Epidermal melanocyte (primary cell): Measurements from ENCODE around the gene DGUOK.
A peak's percentile ranks its signal among the peaks of the same experiment; 100 is the strongest.
"Not testable (repeated sequence)": the region's sequence is repeated elsewhere in the genome, so short reads cannot be mapped to it uniquely, and the experiment has no call there.

Experiments used
- DNase-seq: peaks from one replicate; pipeline ENCODE4 v3.0.0; 2011; ENCODE audit warnings: low spot score; ENCODE audit not compliant: insufficient read length

Gene DGUOK

DNA sequence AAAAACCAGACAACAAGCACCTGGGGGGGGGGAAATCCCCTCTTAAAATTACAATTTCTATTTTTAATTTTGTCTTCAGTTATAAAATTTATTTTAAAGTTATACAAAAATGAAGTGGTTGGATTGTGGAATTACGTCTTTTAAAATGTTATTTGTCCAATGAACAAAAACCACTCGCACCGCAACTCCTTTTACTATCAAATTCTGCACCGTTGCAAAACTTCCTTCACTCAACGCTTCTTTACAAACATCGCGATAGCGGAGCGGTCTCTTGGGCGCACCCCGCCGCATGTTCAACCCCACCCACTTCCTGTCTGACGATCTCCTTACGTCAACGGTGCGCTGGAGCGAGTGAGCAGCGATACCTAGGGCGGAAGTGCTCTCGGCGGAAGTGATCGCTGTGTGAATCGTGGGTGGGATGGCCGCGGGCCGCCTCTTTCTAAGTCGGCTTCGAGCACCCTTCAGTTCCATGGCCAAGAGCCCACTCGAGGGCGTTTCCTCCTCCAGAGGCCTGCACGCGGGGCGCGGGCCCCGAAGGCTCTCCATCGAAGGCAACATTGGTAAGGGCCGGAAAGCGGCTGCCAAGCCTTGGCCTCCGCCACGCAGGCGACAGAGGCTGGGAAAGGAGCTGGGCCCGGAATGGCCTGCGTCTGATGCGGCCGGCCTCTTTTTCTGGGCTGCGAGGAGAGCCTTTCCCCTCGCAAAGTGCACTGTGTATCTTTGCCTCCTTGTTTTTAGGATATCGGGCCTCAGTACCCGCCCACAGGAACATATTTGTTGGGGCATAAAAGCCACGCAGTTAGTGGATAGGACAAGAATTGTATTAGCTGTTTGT, at the start of gene DGUOK:
TSS of gene DGUOK (plus strand) at position 388 of the 835 bp plus-strand sequence. CDS start at position 419, 31 bp downstream.
- peak; percentile 88 for DNase-seq

DNA sequence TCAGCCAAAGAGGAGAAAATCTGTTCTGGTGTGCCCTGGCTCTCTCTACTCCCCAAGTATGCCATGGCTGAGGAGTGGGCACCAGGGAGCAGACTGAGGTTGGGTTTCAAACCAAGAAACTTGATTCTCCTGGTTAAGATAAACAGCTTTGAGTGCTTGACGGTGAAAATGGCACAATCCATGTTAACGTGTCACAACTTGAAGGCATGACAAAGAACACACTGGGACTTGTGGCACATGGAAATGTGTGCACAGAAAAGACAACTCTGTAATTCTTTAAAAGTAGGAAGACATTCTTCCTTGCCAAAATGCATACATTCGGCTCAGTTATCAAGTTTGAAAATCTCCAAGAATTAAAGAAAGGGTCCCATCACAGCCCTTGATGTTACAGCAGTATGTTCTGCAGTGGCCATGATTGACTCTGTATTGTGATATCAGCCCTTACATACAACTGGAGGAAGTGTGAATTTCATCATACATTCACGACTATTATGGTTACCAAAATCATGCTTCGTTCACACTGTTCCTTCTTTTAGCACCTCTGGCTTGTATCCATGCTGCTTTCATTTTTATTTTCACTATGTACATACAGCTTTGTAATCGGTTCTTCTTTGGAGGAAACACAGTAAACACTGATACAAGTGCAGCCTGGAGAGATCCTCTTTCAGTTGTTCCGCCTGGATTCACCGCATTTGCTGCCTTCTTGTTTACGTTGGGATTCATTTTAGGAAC, 49.4 kb upstream of the DGUOK start:
- no peak for DNase-seq

DNA sequence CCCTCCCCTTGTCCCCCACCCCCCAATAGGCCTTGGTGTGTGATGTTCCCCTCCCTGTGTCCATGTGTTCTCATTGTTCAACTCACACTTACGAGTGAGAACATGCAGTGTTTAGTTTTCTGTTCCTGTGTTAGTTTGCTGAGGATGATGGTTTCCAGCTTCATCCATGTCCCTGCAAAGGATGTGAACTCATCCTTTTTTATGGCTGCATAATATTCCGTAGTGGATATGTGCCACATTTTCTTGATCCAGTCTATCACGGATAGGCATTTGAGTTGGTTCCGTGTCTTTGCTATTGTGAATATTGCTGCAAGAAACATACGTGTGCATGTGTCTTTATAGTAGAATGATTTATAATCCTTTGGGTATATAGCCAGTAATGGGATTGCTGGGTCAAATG, 48.7 kb upstream of the DGUOK start:
- not testable (repeated sequence) for DNase-seq

DNA sequence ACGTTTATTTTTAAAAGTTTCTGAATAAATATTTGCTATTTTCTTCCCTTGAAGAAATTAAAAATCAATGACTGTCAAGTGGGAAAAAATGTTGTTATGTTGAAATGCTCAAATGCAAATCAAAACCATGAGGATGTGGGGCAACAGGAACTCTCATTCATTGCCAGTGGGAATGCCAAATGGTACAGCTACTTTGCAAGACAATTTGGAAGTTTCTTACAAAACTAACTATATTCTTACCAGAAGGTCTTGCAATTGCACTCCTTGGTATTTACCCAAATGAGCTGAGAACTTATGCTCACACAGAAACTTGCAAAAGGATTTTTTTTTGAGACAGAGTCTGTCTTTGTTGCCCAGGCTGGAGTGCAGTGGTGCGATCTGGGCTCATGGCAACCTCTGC, 41.3 kb upstream of the DGUOK start:
- no peak for DNase-seq

DNA sequence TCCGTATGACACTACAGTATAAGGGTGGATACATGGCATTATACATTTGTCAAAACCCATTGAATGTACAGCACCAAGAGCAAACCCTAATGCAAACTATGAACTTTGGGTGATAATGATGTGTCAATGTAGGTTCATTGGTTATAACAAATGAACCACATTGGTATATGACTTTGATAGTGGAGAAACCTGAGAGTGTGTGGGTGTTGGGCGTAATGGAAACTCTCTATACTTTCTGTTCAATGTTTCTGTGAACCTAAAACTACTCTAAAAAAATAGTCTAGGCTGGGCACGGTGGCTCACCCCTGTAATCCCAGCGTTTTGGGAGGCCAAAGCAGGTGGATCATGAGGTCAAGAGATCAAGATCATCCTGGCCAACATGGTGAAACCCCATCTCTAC, 40.3 kb upstream of the DGUOK start:
- DNase-seq = no peak

DNA sequence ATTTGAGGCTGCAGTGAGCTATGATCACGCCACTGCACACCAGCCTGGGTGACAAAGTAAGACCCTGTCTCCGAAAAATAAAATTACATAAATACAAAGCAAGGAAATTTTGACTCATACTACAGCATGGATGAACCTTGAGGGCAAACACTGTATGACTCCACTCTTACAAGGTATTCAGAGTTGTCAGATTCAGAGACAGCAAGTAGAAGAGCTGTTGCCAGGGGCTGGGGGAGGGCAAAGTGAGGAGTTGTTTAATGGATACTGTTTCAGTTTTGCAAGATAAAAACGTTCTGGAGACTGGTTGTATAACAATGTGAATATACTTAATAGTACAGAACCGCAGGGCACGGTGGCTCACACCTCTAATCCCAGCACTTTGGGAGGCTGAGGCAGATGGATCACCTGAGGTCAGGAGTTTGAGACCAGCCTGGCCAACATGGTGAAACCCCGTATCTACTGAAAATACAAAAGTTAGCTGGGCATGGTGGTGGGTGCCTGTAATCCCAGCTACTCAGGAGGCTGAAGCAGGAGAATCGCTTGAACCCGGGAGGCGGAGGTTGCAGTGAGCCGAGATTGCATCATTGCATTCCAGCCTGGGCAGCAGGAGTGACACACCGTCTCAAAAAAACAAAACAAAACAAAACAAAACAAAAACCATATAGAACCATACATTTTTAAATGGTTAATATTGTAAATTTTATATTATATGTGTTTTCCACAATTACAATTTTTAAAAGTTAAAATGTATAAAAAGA, 38.9 kb upstream of the DGUOK start:
- not testable (repeated sequence) for DNase-seq

DNA sequence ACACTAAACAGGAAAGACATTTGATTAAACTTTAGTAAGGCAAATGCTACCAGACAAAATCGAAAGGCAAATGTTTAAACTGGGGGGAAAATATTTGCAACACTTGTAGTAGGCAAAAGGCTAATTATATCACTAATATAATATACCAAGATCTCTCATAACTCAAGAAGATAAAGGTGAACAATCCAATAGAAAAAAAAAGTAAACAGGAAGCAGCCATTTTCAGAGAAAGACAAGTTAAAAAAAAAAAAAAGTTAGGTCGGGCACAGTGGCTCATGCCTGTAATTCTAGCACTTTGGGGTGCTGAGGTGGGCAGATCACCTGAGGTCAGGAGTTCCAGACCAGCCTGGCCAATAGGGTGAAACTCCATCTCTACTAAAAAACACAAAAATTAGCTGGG, 38.3 kb upstream of the DGUOK start:
- no peak for DNase-seq

DNA sequence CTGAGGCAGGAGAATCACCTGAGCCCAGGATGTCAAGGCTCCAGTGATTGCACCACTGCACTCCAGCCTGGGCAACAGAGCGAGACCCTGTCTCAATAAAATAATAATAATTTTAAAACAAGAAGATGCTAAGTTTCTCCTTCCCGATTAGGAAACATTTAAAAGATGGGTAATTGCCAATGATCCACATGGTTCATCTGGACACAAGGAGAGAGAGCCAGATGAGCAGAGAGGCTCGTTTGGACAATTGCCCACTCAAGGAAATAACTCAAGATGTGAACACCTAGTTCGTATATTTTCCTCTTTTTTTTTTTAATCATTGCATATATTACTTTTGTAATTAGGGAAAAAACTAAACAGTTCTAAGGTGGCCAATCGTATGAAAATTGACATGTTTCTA, 37.5 kb upstream of the DGUOK start:
- no peak for DNase-seq

DNA sequence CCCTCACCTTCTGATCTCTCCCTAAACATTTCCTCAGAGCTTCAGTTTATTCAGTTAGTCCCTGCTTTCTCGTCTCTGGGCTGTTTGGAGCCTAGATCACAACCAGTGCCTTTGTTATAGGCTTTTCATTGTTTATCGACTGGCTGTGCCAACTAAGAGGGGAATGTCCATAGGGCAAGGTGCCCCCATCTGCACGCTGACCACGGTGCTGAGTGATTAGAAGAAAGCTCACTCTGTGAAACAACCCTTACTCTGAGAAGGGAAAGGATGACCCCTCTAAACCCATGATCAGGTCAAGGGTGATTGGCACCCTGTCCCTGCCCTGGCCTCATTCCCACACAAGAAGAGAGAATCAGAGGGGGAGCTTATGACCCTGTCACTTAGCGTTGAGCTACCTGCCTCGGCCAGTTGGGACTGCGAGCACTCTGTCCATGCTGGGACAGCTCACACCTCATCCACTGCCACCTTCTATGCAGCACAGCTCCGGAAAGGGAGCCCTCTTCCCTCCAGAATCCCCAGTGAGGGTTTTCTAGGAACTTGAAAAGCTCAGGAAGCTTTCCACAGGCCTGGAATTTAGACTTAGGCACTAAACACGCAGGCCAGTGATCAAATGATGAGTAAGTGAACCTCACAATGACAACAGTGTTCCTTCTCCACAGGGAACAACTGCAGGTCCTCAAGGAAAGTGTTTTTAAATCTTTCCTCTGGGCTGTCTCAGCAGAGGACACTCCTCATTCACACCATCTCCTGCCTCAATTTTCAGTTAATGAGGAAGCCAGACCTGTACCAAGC, 36.2 kb upstream of the DGUOK start:
- no peak for DNase-seq

DNA sequence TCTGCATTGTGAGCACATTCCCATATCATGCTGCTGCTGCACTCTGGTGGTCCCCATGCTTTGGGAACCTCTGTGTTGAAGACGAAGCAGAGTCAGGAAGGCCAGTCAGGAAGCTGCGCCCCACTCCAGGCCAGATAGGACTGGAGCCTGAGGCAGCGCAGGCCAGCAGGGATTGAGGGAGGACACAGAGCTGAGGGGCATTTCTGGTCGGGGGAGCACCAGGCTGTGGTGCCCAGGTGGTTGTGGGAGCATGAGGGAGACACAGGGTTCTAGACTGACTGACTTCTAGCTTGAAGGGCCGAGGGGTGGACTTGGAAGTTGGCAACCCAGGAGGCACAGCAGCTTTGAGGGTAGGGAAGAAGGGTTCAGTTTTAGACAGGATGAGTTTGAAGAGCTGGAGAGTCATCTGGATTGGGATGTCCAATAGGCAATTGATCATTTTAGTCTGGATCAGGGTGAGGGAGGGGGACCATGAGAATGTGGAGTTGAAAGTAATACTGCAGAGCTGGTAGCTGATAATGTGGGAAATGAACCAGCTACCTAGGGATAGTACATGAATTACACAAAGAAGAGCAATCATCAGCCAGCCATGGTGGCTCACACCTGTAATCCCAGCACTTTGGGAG, 35.3 kb upstream of the DGUOK start:
- no peak for DNase-seq

DNA sequence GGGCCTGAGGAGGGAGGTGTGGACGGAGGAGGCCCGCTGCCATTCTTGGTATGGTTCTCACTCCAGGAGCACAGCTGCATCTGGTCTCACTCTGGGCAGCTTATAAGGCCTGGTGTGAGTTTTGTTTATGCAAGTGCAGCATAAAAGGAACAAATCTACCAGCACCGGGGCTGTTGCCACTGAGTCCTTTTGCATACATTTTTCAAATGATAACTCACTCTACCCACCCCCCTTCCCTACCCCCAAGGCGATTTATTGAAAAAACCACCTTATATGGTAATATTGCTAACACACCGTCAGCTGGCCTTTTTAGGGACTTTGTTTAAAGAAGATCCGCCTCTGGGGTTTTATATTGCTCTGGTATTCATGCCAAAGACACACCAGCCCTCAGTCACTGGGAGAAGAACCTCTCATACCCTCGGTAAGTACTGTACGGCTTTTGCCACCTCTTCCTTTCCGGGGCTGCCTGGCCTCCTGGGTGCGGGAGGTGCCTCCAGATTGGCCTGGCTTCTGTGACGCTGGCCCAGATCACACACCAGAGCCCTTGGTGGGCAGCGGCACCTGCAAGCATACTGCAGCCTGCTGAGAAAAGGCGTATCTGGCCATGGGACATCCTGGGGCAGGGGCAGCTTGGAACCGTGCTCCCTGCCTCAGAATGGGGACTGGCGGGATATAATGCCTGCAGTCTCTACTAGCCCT, 33.9 kb upstream of the DGUOK start, which contains the start of gene ACTG2:
TSS of gene ACTG2 (plus strand) at position 378 of the 699 bp plus-strand sequence. CDS start 8,304 bp downstream, outside the sequence.
- DNase-seq = no peak

DNA sequence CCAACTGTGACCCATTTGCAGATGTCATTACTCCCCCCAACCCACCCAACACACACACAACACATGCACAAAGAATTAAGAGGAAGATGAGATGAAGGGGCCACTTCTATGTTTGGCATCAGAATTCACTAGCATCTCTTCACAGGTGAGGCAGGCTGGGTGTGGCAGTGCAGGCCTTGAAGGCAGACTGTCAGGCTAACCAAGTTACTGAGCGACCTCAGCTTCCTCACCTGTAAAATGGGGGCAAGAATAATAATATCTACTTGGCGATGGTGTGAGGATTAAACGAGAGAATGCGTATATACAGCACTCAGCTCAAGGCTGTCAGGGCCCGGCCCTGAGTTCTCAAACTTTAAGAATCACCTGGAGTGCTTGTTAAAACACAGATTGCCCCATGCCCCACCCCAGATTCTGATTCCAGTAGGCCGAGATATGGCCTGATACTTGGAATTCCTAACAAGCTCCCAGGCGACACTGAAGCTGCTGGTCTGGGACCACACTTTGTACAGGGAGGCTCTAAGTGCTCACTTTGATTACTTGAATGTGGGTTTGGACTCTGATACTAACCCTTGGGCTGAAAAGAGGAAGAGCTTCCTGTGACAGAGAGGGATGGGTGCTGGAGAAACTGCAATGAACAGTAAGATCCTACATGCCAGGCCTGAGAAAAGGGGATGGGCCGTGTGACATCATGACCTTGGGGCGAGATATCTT, 32.8 kb upstream of the DGUOK start:
- DNase-seq = no peak

DNA sequence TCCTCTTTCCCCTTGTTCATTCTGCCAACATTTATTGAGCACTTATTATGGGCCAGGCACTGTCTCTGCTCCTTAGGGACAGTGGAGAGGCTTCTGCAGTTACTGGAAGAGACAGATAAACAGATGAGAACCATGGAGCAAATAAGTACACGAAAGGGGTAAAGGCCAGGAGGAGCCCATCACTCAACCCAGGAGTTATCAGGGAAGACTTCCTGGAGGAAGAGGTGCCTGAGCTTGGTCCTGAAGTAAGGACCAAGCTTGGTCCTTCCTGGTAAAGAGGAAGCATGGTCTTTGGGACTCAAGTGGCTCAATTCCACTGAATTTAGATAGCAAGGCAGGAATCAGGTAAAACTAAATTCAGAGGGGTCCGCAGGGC, 32.2 kb upstream of the DGUOK start:
- no peak for DNase-seq

DNA sequence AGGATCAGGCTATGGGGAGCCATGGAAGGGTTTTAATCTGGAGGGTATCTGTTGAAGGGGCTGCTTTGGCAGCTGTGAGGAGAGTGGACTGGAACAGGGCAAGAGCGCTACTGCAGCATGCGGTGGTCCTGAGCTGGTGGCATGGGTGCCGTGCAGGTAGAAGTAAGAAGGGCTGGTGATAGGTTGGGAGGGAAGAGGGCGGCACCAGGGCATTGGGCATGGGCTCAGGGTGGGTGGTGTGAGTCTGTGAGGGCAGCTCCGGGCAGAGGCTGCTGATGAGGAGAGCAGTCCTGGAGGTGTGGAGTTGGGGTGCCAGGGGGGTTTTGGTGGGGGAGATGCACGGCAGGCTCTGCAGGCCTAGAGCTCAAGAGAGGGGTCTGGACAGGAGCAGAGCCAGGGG, 31.8 kb upstream of the DGUOK start:
- DNase-seq = no peak

DNA sequence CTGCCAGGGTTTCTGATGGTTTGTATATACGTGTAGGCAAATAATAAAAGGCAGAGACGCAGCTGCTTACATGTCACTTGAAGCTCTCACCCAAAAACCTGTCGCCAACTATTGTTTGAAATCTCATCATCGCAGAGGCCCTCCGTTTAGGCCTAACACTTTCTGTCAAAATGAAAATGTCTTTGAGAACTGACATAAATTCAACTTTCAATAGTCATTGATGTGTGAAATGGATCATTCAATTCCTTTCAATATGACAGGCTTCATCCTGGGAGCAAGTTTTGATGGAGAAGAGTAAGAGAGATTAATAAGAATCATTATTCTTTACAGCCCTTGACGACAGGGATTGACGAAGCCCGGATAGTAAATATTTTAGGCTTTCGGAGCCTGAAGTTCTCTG, 31.2 kb upstream of the DGUOK start:
- no peak for DNase-seq

DNA sequence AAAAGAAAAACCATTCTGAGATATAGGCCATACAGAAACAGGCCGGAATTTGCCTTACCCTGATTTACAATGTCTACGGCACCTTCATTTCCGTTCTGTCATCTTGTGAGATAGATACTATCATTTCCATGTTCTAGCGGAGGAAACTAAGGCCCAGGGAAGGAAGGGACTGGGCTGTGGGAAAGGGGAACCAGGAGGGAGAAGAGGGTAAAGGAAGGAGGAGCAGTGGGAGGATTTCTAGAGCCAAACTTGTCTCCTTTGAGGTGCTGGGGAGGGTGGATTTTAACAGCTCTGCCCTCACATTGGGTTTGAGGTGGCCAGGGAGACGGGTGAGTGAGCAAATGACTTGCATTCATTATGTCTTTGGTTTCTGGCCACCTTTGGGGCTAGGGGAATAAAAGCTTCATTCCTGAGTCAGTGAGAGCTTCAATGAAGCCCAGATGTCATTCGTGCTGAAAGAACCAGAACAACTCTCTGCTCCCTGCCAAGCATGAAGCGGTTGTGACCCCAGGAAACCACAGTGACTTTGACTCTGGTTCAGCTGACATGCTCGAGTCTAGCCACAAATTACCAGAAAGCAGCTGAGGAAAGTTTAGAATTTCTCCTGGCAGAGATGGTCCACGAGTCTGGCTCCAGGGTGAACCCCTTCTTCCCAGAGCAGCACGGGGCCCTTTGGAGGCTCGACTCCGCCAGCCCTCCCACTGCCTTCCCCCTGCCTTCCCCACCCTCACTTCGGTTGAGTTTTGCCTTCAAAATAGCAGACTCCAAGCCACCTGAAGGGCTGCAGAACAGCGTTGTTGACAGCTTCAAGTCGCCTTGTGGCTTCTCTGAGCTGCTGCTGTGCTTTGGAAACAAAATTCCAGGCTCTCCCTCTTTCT, 30.1 kb upstream of the DGUOK start:
- DNase-seq = no peak

DNA sequence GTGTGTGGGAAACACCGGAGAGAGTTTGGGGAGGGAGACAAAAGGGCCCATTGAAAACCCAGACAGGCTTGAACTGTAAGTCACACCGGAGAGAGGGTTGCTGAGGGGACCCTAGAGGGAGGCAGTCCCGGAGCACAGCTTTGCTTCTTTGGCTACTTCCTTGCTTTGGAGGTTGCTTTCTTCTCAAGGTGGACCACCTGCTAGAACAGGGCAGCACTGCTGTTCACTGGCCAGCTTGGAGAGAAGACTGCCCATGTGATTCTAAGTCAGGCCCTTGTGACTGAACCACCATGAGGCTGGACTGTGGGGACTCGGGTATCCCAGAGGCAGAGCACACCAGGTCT, 29.5 kb upstream of the DGUOK start:
- DNase-seq = no peak

DNA sequence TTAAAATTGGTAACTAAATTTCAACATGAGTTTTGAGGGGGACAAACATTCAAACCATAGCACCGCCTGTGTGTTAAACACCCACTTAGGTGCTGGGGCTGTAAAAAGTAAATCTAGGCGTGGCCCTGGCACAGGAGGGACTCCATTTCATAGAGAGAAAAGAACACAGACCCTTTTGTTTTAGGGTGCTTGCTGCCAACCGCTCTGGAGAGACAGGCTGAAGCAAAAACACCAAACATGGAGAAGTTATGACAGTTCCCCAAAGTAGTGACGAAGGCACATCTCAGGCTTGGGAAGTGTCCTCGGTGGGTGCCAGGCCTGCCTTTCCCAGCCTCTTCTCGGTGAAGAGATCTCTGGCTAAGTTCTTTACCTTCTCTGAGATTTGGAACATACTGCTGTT, 28.7 kb upstream of the DGUOK start:
- DNase-seq = no peak
